SK-N-SH treated with all-trans-retinoic acid at 6 μM for 48 hours (cell line): ENCODE measurements around the gene ZNF341.

ENCODE experiments used
- GLIS3 ChIP-seq: fragments of 250-450 bp; sonication (Bioruptor Pico); IDR thresholded peaks from 2 replicates; pipeline ENCODE4 v1.5.0; 2020; ENCODE audit warnings: mild to moderate bottlenecking, moderate library complexity
- ZFP3 ChIP-seq: fragments of 250-450 bp; sonication (Bioruptor Pico); IDR thresholded peaks from 2 replicates; pipeline ENCODE4 v1.5.0; 2020; ENCODE audit warnings: mild to moderate bottlenecking, moderate library complexity
- TF ChIP-seq, protein P1 (sequence below): fragments of 250-450 bp; sonication (Bioruptor Pico); IDR thresholded peaks from 2 replicates; pipeline ENCODE4 v1.8.0; 2021; ENCODE audit warnings: low read depth, mild to moderate bottlenecking, moderate library complexity, borderline replicate concordance
- TF ChIP-seq, protein P2 (sequence below): fragments of 250-450 bp; sonication (Bioruptor Pico); IDR thresholded peaks from 2 replicates; pipeline ENCODE4 v1.8.0; 2020; ENCODE audit warnings: mild to moderate bottlenecking, moderate library complexity, borderline replicate concordance

DNA sequence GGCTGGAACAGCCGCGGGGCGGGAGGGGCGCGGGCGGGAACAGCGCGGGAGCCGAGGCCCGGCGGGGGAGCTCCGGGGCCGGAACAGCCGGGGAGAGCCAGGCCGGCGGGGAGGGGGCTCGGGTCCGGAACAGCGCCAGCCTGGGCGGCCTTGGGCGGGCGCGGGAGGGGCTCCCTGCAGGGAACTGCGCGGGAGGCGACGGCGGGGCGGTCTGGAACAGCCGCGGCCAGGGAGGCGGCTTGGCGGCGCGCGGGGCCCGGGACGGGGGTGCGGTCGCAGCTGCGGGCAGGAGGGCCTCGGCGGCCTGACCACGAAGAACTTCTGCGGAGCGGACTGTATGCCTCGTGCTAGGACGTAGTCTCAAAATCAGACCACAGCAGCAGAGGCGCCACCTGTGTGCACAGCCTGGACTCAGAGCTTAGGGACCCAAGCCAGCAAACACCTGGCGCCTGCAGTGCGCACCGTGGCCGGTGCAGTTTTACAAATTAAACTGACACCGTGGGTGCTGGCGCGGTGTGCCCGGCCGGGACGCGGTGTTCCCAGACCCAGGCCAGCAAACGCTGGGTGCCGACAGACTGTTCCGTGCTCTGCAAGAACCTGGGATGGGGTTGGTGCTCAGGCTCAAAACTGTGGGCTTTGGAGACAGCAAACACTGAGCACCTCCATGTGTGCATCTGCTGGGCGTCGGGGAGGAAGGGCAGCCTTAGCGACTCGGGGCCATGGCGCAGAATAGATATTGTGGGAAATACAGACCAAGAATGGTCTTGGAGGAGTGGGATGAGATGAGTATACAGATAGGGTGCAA, 572 bp downstream of the ZNF341 start:
- TF ChIP-seq, protein P1, sequence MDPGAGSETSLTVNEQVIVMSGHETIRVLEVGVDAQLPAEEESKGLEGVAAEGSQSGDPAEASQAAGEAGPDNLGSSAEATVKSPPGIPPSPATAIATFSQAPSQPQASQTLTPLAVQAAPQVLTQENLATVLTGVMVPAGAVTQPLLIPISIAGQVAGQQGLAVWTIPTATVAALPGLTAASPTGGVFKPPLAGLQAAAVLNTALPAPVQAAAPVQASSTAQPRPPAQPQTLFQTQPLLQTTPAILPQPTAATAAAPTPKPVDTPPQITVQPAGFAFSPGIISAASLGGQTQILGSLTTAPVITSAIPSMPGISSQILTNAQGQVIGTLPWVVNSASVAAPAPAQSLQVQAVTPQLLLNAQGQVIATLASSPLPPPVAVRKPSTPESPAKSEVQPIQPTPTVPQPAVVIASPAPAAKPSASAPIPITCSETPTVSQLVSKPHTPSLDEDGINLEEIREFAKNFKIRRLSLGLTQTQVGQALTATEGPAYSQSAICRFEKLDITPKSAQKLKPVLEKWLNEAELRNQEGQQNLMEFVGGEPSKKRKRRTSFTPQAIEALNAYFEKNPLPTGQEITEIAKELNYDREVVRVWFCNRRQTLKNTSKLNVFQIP (CRISPR knock-in tag), result no peak
- TF ChIP-seq GLIS3 (CRISPR knock-in tag) (no peak), ZFP3 (CRISPR knock-in tag) (no peak)
- TF ChIP-seq, protein P2, sequence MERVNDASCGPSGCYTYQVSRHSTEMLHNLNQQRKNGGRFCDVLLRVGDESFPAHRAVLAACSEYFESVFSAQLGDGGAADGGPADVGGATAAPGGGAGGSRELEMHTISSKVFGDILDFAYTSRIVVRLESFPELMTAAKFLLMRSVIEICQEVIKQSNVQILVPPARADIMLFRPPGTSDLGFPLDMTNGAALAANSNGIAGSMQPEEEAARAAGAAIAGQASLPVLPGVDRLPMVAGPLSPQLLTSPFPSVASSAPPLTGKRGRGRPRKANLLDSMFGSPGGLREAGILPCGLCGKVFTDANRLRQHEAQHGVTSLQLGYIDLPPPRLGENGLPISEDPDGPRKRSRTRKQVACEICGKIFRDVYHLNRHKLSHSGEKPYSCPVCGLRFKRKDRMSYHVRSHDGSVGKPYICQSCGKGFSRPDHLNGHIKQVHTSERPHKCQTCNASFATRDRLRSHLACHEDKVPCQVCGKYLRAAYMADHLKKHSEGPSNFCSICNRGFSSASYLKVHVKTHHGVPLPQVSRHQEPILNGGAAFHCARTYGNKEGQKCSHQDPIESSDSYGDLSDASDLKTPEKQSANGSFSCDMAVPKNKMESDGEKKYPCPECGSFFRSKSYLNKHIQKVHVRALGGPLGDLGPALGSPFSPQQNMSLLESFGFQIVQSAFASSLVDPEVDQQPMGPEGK, result no peak
